ENCODE measurements around the gene LRRC4C.
"Not testable (repeated sequence)": the region's sequence is repeated elsewhere in the genome, so short reads cannot be mapped to it uniquely, and the experiment has no call there.

The LRRC4C gene

DNA sequence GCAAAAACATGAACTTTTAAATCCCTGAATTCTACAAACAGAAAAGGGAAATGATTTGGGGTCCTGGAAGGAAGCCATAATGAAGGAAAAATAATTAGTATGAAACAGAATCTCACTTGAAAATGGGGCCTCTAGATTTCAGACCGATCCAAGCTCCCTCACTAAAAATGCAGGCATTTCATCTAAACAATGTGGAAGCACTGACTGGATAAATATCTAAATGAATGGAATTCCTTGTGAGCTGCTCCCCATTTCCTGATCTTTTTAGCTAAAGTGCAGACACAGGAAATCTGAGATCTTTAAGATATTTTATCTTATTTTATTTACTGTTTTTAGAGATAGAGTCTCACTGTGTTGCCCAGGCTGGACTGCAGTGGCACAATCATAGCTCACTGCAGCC lies 1255.8 kb downstream of the LRRC4C start:
- no peak for DNase-seq

DNA sequence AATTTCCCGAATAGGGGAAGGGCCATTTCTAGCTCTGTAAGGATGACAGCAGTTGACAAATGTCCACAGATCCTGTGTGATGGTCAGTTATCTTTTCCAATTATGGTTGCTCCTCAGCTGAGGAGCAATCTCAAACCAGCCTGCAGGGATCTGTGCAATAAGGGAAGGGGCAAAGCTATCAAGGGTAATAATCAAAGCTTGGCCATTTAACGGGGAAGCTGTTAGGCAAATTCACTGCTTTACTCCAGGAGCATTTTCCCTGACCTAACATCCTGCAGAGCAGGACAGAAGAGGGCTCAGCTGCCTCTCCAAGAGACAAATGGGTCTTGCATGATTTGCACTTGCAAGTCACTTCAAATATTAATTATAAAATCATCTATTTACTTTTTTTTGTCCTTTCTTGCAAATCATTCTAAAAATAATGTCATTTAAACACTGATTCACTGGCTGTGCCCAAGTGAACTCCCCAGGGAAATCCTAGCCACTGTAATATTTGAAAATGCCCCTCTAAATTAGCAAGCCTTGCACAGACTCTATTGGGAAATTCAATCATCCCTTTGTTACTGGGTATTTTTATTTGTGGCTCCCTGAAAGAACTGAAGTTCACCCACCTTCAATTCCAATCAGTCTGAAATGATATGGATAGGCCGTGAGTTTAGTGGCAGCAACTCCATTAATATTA lies 1256.7 kb downstream of the LRRC4C start:
- DNase-seq = no peak

DNA sequence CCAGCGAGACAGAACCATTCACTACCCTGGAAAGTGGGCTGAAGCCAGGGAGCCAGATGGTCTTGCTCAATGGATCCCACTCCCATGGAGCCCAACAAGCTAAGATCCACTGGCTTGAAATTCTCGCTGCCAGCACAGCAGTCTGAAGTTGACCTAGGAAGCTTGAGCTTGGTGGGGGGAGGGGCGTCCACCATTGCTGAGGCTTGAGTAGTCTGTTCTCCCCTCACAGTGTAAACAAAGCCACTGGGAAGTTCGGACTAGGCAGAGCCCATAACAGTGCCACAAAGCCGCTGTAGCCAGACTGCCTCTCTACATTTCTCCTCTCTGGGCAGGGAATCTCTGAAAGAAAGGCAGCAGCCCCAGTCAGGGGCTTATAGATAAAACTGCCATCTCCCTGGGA lies 1266.9 kb downstream of the LRRC4C start:
- DNase-seq = not testable (repeated sequence)

DNA sequence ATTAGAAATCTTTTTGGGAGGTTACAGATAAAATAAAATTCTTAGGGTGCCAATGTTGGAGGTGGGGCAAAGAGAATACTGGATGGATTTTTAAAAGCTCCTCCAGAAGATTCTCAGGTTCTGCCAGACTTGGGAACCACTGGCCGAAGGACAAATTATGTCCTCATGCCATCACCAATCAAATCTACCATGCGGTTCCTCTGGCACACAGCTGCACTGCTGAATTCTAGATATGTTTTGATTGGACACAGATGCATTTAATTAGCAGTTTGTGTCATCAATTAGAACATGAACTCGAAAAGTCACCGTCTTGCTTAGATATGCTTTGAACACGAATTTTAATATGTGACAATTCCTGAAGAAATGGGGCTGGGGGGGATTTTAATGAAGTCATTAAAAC lies 1269.2 kb downstream of the LRRC4C start:
- DNase-seq = no peak

DNA sequence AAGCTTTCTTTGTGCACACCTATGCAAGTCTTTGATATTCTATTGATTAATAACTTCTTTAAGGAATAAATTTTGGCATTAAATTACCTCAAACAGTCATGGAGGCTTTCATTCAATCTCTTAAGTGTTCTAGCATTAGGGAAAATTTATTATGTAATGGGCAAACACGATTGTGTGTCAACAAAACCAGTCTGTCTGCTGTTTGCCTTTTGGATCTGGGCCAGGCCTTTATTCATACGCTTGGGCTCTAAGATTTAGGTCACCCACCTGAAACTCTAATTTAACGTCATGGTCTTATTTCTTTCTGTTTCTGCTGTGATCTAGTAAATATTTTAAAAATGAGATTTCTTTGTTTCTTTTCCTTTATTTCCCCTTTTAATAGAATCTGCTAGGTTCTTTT lies 1270.6 kb downstream of the LRRC4C start:
- no peak for DNase-seq

DNA sequence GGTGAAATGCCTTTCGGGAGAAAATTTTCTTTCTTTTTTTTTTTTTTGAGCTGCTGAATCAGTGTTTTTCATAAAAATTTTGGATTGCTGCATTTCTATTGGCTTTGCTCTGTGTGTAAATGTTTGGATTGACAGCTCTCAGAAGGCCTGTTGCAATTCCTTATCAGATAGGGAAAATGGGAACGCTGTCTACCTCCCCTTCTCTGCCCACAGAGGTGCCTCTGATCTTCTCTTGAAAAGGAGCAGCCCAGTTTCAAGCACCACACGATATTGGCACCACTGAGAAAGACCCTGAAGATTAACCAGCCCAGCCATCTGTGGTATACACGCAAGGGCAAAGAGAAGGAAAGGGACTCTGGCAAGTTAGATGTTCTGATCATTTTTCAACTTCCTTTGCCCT lies 1272.2 kb downstream of the LRRC4C start:
- no peak for DNase-seq

DNA sequence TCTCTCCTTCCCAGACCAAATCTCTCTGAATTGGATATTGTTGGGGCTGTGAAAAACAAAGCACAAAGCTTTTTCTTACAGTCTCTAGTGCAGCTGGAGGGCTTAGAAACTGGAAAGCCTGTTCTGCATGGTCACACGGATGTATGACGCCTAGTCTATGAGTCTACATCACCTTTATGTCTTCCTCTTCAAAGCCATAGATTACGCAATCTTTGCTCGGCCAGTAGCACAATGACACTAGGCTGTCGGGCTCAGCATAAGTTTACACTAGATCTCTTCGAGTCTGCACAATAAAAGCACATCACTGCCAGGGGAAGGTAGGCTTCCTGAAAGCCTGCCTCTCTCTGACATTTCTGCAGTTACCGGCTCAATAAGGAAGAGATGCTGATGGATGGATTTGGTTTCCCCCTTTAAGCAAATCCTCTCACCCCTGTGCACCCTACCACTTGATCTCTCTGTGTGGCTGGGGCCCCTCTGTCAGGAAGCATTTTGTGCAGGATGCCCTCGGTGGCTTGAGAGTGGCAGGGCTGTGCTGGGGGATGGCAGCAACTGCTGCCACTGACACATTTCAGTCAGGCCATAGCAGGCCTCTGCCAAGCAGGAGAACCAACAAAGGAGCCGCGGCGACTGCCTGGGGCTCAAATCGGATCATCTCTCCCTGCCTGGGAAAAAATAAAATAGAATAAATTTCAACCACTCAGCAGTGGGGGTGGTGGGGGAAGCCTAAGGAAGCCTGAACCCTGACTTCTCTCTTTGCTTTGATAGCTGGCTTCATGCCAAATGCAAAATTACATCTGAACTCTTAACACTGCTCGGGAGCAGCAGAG lies 1272.8 kb downstream of the LRRC4C start:
- no peak for DNase-seq

DNA sequence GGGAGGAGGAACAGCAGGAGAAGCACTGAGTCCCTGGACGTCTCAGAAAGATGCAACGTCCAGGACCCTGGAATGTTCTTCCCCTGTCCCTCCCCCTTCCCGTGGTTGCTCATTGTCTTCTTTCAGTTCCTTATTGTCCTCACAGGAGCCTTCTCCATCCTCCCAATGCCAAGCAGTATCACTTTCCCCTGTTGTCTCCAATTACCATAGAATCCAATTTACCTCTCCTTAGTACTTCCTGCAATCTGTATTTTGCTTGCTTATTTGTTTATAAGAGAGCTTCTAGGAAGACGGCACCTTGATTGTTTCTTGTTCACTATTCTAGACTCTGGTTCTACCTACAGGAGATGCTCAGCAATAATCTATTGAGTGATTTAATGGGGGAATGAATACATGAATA lies 1273.7 kb downstream of the LRRC4C start:
- no peak for DNase-seq

DNA sequence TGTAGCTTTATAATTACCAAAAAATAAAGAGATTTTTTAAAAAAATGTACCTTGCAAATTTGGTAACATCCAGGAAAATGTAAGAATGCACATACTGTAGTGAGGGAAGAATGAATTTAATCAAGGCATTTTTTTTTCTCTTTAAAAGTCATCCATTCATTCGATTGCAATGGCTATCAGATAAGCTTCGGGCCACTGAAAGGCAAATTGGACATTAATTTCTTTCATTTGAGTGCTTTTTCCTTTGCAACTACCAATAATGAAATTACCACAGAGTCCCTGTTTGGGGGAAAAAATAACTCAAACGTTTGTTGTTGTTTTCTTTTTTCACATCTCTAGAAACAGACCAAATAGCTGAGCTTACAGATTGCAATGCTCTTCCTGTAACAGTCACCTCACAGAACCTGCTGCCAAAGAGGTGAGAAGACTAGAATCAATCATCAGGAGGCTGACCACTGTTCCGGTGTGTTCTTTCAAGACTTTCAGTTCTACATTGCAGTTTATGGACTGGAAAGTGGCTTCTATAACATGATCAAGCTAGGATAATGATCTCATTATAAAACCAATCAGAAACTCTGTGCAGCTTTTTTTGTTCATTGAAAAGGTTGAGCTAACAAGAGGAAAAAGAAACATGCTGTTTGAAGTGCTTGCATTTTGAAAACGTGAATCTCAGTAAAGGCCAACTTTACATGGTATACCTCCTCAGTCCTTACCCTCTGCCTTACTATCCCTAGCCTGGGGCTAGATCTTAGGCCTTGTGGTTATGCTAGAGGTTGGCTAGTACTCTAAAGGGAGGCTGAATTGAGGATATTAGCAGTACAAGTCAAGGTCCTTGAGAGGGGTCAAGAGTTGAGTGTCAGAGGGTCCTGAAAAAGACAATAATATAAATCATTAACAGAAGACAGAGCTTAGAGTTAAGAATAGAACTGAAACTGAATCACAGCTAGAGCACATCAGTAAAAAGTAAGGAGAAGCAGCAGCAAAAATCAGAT lies 1276.1 kb downstream of the LRRC4C start:
- DNase-seq = no peak

DNA sequence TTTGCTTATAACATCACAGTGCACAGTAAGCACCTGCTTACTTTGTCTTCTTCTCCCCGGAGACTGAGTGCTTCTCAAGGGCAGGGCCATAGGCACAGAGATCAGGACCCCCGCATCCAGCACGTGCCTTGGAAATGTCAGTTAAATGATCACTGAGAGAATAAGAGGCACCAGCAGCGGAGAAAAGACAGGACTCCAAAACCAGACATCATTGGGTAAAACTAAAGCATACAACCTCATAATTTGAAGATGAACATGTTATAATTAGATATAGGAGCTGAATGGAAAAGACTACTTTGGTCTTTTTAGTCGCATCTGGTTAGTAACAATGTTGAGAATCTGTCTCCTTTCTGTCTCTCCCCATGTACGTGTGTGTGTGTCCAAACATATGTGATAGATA lies 1279.9 kb downstream of the LRRC4C start:
- DNase-seq = no peak

DNA sequence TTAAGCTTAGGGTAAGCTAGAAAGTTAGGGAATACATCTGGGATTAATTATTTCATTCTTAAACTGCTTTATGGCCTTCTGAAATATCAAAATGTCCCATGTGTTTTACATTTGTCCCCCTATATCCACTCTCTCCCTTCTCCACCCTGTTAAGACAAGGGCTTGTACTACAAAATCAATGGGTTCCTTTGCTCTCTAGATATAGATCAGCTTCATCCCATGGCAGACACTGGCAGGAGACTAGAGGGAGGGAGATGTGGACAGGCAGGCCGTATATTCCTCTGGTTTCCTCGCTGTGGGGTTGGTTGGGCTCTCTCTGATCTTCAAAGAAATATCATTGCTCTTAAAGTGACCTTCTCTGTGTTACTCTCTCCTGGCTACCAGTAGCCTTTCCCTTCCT lies 1281.0 kb downstream of the LRRC4C start:
- DNase-seq = no peak

DNA sequence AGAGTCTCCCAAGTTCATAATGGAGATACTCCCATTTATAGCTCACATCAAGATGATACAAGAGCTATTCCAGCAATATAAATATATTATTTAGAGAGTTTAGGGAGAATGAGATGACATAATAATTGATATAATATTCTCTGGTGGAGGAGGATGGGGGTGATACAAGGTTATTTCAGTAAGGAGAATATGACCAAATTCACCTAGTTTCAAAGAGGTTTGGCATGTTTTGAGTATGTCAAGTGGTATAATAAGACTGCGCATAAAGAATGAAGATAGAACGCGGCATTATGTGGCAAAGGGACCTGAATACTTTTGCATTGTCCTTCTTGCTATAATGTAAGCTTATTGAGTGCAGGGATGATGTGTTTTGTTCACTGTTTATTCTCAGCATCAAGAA lies 1283.5 kb downstream of the LRRC4C start:
- no peak for DNase-seq

DNA sequence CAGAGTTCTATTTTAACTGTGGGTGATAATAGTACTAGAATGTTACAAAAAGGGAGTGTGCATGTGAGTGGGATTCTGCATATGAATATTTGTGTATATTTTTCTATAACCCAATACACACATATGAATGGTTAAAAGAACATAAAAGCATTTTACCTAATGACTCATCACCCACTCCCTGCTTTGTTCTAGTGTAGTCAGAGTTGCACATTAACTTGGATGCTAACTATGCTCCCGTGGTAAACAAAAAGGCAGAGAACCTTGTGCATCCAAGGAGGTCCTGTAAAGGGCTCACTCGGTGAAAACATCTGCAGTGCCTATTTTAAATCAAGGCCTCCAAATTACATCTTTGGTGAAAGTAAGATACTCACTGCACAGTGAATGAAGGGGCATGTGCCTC lies 1289.4 kb downstream of the LRRC4C start:
- no peak for DNase-seq

DNA sequence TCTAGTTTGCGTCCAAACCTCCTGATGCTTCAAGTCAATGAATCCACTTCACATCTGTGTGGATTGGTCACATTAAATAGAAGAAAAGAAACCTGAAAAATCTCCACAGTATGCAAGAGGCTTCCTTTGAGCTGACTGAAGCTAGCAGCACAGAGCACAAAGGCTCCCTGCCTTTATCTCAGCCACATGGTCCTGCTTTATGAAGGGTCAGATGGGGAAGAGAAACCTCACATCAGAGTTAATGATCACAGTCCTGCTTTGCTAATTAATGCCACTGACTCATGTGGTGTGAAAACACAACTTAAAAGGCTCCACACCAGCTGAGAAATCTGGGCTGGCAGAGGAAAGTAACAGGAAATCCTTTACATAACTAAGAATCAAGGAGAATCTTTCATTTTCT lies 1291.0 kb downstream of the LRRC4C start:
- no peak for DNase-seq

DNA sequence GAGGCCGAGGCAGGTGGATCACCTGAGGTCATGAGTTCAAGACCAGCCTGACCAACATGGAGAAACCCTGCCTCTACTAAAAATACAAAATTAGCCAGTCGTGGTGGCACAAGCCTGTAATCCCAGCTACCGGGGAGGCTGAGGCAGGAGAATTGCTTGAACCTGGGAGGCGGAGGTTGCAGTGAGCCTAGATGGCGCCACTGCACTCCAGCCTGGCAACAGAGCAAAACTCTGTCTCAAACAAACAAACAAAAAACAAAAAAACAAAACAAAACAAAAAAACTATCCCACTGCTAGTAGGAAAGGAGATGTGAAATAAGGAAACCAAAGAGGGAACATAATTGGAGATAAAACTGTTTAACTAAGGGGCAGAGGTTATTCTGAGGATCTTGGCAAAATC lies 1291.6 kb downstream of the LRRC4C start:
- DNase-seq = not testable (repeated sequence)

DNA sequence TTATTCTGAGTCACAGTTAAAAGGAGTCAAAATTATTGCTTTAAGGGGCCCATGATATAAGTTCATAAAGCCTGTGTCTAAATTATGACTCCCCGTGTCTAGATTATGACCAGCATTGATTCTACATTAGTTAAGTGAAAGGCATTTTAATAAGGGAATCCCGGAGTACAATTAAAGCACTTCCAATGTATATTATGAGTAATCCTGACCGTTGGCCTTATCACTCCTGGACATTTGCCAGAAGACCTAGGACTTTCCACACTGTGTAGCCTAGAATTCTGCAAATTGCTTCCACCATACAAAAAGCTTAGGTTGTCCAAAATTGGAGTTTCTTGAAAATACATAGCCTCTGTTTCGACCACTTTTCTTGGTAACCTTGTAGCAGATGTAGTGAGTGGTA lies 1292.6 kb downstream of the LRRC4C start:
- DNase-seq = no peak

DNA sequence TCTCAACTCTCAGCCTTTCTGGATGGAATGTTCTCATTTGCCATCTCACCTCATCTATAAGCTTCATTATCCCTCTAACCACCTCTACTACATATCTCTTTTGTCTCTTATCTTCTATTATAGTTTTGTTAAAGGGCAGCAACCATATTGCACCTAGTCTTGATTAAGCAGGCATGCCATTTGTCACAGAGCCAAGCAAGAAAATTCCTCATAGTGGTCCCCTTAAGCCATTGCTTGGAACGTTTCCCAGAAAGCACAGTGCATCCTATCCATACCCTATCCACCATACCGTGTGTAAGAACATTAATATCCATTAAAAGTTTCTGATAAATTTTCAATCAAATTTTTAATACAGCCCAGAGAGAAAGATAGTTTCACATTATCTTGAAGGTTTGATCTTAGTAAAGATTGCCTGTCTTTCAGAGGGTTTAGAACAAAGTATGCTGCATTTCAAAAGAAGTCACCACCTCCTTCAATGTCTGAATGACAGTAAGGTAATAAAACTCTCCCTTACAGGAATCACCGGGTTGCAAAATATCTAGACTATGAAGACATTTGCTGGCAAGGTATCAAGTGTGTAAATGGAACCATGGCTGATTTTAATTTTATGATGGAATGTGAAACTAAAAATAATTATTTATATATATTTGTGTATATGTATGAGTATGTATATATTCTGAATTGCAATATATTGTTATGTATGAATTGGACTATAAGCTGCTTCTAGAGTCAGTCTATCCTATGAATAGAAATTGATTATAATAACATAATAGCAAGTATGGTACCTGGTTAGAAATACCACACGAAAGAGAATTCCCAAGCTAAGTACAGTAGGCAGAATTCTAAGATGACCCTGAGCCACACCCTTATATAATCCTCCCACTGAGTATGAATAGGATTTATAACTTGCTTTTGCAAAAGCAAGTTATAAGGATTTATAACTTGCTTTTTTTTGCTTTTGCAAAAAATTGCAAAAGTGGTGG lies 1296.3 kb downstream of the LRRC4C start:
- DNase-seq = no peak

DNA sequence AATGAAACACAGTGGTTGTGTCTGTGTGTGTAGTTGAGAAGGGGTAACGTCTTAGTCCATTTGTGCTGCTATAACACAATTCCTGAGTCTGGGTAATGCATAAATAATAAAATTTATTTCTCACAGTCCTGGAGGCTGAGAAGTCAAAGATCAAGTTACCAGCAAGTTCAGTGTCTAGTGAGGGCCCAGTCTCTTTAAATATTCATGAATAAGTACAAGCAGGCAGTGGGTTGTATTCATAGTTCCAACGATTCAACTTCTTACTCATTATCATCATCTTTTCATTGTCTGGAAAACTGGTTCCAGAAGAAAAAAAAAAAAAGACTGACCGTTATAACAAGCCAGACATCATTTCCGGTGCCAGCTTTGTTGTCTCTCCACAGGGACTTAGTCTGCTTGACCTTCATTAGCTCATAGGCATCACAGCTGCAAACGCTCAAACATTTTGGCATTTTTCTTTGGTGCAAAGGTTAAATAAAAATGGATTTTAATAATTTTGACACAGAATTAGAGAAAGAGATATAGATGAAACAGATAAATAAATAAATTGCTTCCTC lies 1297.5 kb downstream of the LRRC4C start:
- DNase-seq = no peak

DNA sequence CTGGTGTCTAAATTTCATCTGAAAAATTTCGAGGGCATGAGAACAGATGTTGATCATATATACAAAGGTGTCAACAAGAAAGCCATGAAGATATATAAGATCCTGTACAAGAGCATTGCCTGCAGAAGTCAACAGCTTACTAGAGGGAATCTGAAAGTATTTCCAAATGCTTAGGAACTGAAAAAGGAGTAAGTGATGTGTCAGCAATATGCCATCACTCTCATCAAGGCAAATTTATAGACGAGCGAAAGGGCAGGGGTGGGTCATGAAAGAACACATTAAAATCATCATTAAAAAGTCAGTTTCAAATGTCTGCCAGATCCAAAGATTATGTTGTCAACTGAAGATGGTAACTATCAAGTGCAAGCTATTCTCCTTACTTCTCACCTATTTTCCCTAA lies 1299.0 kb downstream of the LRRC4C start:
- DNase-seq = no peak

DNA sequence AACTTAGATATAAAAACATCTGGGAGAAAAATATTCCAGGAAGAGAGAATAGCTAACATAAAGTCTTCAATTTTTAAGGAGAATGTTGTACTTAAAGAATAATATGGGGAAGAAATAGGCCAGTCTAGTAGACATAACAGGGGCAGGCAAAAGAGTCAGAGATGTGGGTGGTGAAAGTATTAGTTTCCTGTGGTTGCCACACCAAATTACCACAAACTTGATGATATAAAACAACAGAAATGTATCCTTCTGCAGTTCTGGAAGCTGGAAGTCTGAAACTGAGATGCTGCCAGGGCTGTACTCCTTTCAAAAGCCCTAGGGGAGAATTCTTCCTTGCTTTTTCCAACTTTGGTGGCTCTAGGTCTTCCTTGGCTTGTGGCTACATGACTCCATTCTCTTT lies 1309.7 kb downstream of the LRRC4C start:
- no peak for DNase-seq

DNA sequence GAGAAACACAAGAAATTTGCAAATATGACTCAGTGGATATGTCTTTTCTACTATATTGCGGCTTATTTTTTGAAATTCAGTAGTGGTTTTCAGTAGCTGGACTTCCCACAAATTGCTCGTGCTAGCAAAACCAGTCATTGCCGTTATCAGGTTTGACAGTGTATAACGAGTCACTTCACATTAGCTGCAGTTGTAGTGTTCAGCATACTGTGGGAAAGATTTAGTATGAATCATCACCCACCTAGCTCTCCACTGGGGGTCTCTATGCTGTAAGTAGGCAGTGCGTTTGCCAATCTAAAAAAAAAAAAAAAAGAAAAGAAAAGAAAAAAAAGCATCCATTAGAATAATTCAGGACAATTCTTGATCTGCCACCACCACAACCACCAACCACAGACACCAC lies 1318.9 kb downstream of the LRRC4C start:
- no peak for DNase-seq

DNA sequence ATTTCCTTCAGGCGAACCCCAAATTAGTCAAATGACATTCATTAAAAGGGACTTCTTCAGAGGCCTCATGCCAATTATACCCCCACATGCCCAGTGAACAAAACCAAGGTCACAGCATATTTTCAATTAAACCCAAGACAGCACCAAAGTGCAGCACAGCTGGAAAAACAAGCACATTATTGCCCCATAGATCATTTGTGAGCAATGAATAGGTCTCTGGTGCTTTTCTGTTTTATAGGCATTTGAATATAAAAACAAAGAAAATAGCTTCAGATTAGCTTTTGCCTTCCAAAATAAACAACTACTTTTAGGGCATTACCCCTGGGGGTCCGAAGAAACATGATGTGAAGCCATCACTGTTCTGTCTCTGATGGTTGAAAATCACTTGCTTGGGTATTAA lies 1319.9 kb downstream of the LRRC4C start:
- DNase-seq = no peak

Measured in cerebellar nuclear complex (tissue), 1 donor.